Endodermal cell (in vitro differentiated cells): ENCODE measurements around the gene ZNHIT2. TPM values are rescaled to one million over a fixed set of nuclear protein-coding genes. Genes with fewer than 3 reads are reported as not detected.

Source experiments
- DNase-seq: peaks from one replicate; pipeline ENCODE4 v3.0.0-alpha.2; 2017
- H3K27ac ChIP-seq: 2 replicates; pipeline ENCODE4 v1.5.1; 2013; ENCODE audit warnings: mild to moderate bottlenecking, low read depth, low read length, moderate library complexity
- H3K27me3 ChIP-seq: 2 replicates; pipeline ENCODE4 v1.6.1; 2013; ENCODE audit warnings: mild to moderate bottlenecking, low read length, moderate library complexity; ENCODE audit not compliant: insufficient read depth, control insufficient read depth, poor library complexity, severe bottlenecking
- H3K36me3 ChIP-seq: 2 replicates; pipeline ENCODE4 v1.7.0; 2013; ENCODE audit warnings: mild to moderate bottlenecking, low read length, moderate library complexity; ENCODE audit not compliant: control insufficient read depth, insufficient read depth
- H3K4me1 ChIP-seq: one replicate; pipeline ENCODE4 v1.7.0; 2013; ENCODE audit warnings: low read length; ENCODE audit not compliant: control insufficient read depth, insufficient read depth
- H3K4me3 ChIP-seq: 2 replicates; pipeline ENCODE4 v1.5.1; 2013; ENCODE audit warnings: mild to moderate bottlenecking, low read length, moderate library complexity
- H3K9ac ChIP-seq: 2 replicates; pipeline ENCODE4 v1.6.1; 2013; ENCODE audit warnings: mild to moderate bottlenecking, low read length, moderate library complexity; ENCODE audit not compliant: poor library complexity, severe bottlenecking; ENCODE audit errors: extremely low read depth
- H3K9me3 ChIP-seq: 2 replicates; pipeline ENCODE4 v1.6.1; 2013; ENCODE audit warnings: mild to moderate bottlenecking, low read length, moderate library complexity; ENCODE audit not compliant: control insufficient read depth
- H3K27ac Mint-ChIP-seq: 2 replicates; pipeline ENCODE4 v1.8.0; 2020; ENCODE audit warnings: mixed read lengths
- H3K27me3 Mint-ChIP-seq: 2 replicates; pipeline ENCODE4 v1.8.0; 2021; ENCODE audit warnings: mild to moderate bottlenecking, mixed read lengths; ENCODE audit not compliant: insufficient read depth
- H3K36me3 Mint-ChIP-seq: 2 replicates; pipeline ENCODE4 v1.8.0; 2020; ENCODE audit warnings: low read depth, mixed read lengths
- H3K4me1 Mint-ChIP-seq: 2 replicates; pipeline ENCODE4 v1.8.0; 2020; ENCODE audit warnings: mixed read lengths
- H3K4me3 Mint-ChIP-seq: 2 replicates; pipeline ENCODE4 v1.8.0; 2020; ENCODE audit warnings: mild to moderate bottlenecking, moderate library complexity, mixed read lengths
- H3K9me3 Mint-ChIP-seq: 2 replicates; pipeline ENCODE4 v1.8.0; 2020; ENCODE audit warnings: mild to moderate bottlenecking, mixed read lengths
- WGBS, 2 experiments: methylation state at CpG; one replicate each; pipeline versions ENCODE4 v1.1.5 to v1.1.7; 2013; ENCODE audit warnings: missing lambda C conversion rate in 2 of 2, mixed read lengths in 1 of 2; ENCODE audit not compliant: insufficient coverage in 1 of 2, insufficient read length in 1 of 2; 5-methylcytosine and 5-hydroxymethylcytosine counted together
- total RNA-seq, 2 donors: library from RNA; stranded (reverse); fragmentation: NEBNext Ultra II Directional in 1 of 2; extraction: Animal tissue kit (Norgen Biotek cat#: 25700) in 1 of 2; gene quantifications; 2 replicates in 1 of 2; 3 replicates in 1 of 2; pipeline ENCODE4 v1.2.1, GENCODE V29; 2021
- TF ChIP-seq, protein P1 (sequence below): fragments of 200-600 bp; sonication (generic); conservative IDR thresholded peaks from 2 replicates; pipeline ENCODE4 v1.5.0; 2021; ENCODE audit warnings: antibody characterized with exemption, mild to moderate bottlenecking

ZNHIT2 gene
- total RNA-seq, 2 donors from 2014 or later: 11.0 to 11.8 TPM

DNA sequence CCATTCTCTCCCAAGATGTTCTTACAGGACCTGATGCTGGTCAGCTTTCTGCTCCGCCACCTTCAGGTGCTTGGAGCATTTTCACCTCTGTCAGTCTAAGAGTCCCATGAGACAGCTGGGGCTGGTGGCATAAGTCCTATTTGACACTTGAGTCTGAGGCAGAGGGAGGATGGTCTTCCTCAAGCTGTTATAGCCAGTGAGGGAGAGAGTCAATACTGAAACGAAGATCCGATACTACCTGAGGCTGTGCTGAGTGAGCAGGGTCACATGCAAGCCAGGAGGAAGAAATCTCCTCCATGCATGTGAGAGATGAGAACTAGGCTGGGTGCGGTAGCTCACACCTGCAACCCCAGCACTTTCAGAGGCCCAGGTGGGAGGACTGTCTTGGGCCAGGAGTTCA is 27.9 kb downstream of the ZNHIT2 start:
- Mint-ChIP-seq H3K9me3 (no peaks in the 10 kb centered on the region), H3K27ac (no peak overlapping the region), H3K4me3 (no peak overlapping the region), H3K27me3 (no peaks in the 10 kb centered on the region), H3K4me1 (no peaks in the 10 kb centered on the region), H3K36me3 (peaks cover 38% of the 10 kb centered on the region)
- Histone ChIP-seq H3K9me3 (no peaks in the 10 kb centered on the region), H3K4me3 (no peak overlapping the region), H3K27me3 (no peaks in the 10 kb centered on the region), H3K27ac (no peak overlapping the region), H3K36me3 (peaks cover 35% of the 10 kb centered on the region), H3K9ac (no peak overlapping the region), H3K4me1 (no peaks in the 10 kb centered on the region)
- DNase-seq: peak; percentile 33
- 94 to 100% methylated on average over 4 of the region's 4 CpGs for WGBS, 2 experiments
- TF ChIP-seq, protein P1, sequence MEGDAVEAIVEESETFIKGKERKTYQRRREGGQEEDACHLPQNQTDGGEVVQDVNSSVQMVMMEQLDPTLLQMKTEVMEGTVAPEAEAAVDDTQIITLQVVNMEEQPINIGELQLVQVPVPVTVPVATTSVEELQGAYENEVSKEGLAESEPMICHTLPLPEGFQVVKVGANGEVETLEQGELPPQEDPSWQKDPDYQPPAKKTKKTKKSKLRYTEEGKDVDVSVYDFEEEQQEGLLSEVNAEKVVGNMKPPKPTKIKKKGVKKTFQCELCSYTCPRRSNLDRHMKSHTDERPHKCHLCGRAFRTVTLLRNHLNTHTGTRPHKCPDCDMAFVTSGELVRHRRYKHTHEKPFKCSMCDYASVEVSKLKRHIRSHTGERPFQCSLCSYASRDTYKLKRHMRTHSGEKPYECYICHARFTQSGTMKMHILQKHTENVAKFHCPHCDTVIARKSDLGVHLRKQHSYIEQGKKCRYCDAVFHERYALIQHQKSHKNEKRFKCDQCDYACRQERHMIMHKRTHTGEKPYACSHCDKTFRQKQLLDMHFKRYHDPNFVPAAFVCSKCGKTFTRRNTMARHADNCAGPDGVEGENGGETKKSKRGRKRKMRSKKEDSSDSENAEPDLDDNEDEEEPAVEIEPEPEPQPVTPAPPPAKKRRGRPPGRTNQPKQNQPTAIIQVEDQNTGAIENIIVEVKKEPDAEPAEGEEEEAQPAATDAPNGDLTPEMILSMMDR: peak; percentile 14

DNA sequence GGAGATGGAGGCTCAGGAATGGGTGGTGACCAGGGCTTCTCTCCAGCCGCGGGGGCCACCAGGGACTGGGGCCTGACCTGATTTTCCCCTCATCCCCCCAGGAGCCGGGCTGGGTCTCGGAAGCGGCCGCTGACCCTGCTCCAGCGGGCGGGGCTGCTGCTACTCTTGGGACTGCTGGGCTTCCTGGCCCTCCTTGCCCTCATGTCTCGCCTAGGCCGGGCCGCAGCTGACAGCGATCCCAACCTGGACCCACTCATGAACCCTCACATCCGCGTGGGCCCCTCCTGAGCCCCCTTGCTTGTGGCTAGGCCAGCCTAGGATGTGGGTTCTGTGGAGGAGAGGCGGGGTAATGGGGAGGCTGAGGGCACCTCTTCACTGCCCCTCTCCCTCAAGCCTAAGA is 29.7 kb downstream of the ZNHIT2 start:
- DNase-seq: no peak
- WGBS, 2 experiments: 97 to 100% methylated on average over 8 to 15 of the region's 15 CpGs
- TF ChIP-seq, protein P1: no peak
- H3K9me3 ChIP-seq: no peaks in the 10 kb centered on the region
- H3K36me3 Mint-ChIP-seq: peaks cover 38% of the 10 kb centered on the region
- no peaks in the 10 kb centered on the region for H3K9me3 Mint-ChIP-seq
- no peak overlapping the region for H3K27ac ChIP-seq
- peaks cover 35% of the 10 kb centered on the region for H3K36me3 ChIP-seq
- no peak overlapping the region for H3K9ac ChIP-seq
- H3K27me3 Mint-ChIP-seq: no peaks in the 10 kb centered on the region
- H3K27ac Mint-ChIP-seq: no peak overlapping the region
- H3K27me3 ChIP-seq: no peaks in the 10 kb centered on the region
- peaks cover 4% of the 10 kb centered on the region for H3K4me1 Mint-ChIP-seq
- H3K4me1 ChIP-seq: no peaks in the 10 kb centered on the region
- no peak overlapping the region for H3K4me3 ChIP-seq
- no peak overlapping the region for H3K4me3 Mint-ChIP-seq

DNA sequence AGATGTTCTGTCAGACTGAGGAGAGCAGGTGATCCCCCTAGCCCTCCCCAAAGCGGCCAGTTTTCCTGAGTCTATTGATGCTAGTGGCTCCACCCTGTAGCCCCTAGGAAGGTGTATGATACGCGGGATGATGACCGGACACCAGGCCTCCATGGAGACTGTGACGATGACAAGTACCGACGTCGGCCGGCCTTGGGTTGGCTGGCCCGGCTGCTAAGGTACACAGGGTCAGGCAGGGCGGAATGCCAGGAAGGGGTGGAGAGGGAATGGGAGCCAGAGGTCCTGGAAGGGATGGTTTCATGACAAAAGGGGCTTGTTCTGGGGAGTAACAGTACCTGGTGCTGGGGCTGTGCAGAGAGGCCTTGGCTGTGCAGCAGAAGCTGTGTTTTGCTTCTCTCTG is 30.3 kb downstream of the ZNHIT2 start:
- Mint-ChIP-seq H3K4me1 (peaks cover 6% of the 10 kb centered on the region), H3K9me3 (no peaks in the 10 kb centered on the region), H3K27me3 (no peaks in the 10 kb centered on the region), H3K36me3 (peaks cover 38% of the 10 kb centered on the region), H3K27ac (no peak overlapping the region), H3K4me3 (no peak overlapping the region)
- H3K27me3 ChIP-seq: no peaks in the 10 kb centered on the region
- DNase-seq: no peak
- H3K9ac ChIP-seq: no peak overlapping the region
- peaks cover 35% of the 10 kb centered on the region for H3K36me3 ChIP-seq
- no peaks in the 10 kb centered on the region for H3K4me1 ChIP-seq
- no peaks in the 10 kb centered on the region for H3K9me3 ChIP-seq
- no peak overlapping the region for H3K4me3 ChIP-seq
- WGBS, 2 experiments: 96 to 100% methylated on average over 2 to 11 of the region's 11 CpGs
- TF ChIP-seq, protein P1: no peak
- H3K27ac ChIP-seq: no peak overlapping the region
